ENCODE results near the gene ARID1B. TPM values are rescaled to one million over a fixed set of nuclear protein-coding genes. Genes with fewer than 3 reads are reported as not detected.

ARID1B gene
- total RNA-seq, 1 experiment from 2014 or later: 35.6 TPM

DNA sequence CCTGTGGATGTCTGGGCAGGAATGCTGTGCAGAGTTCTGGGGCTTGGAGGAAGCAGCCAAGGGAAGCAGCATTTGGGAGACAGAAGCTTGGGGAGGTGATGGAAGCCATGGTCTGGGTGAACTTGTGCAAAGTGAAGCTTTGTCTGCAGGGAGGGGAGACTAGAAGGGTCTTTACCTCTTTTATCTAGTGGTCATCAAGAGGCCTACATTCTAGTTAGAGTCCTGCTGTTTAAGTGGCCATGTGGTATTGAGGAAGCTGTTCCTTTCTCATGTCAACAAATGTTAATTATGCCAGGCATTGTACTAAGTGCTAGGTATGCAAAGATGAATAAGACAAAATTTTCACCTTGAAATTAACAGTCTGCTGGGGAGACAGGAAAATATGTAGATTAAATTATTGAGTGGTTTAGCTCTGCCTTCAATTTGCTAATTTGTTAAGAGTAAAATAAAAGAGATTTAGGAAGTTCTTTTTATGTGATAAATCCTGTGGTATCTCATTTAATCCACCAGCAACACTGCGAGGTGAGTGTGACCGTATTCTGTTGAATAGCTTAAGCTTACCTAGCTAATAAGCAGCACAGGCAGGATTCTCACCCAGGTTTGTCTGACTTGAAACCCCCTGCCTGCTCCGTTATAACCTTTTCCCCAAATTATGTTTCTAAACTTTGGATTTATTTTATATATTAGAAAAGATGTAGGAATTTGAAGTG lies 43.1 kb downstream of the ARID1B start:
- CTCF ChIA-PET: no interaction called here
- Histone ChIP-seq H3K4me3 (replicated peaks in 1 of 2; ENCODE audit: low read depth in 1 of 2, low read length in 2 of 2) (no peak overlapping the region), H2AFZ (ENCODE audit: low read depth, low read length, poor library complexity, severe bottlenecking) (no peak overlapping the region), H3K9me2 (ENCODE audit: insufficient read depth) (no peaks in the 10 kb centered on the region), H3K4me1 (ENCODE audit: control insufficient read depth in 1 of 2, insufficient read depth in 2 of 2, low read length in 2 of 2) (peaks cover 3 to 5% of the 10 kb centered on the region in 2 experiments; a peak in 1 of 4 replicates), H4K20me1 (ENCODE audit: insufficient read depth) (no peaks in the 10 kb centered on the region), H3K9me3 (ENCODE audit: control insufficient read depth in 1 of 2, insufficient read depth in 1 of 2, low read depth in 1 of 2, low read length in 2 of 2) (no peaks in the 10 kb centered on the region), H3K4me2 (ENCODE audit: low read length) (no peak overlapping the region), H3K9ac (ENCODE audit: low read length) (no peak overlapping the region), H3K36me3 (ENCODE audit: control insufficient read depth in 1 of 2, insufficient read depth in 2 of 2, low read length in 2 of 2) (no peaks in the 10 kb centered on the region), H3K27ac (ENCODE audit: low read depth, low read length) (no peak overlapping the region), H3K79me2 (ENCODE audit: insufficient read depth, low read length) (peaks cover 88% of the 10 kb centered on the region), H3K27me3 (ENCODE audit: insufficient read depth, low read length) (no peaks in the 10 kb centered on the region)
- RAD21 ChIA-PET (ENCODE audit: low non-redundant PET in 1 of 2, low total read pairs in 2 of 2, uncharacterized antibody in 2 of 2, unreplicated experiment in 2 of 2): no interaction called here
- ATAC-seq: no peak
- no peak for TF ChIP-seq POLR2A (IDR thresholded peaks at IDR 0.05; ENCODE audit: borderline replicate concordance, extremely low read depth, insufficient read depth, insufficient read length)
- TF ChIP-seq, protein P1, sequence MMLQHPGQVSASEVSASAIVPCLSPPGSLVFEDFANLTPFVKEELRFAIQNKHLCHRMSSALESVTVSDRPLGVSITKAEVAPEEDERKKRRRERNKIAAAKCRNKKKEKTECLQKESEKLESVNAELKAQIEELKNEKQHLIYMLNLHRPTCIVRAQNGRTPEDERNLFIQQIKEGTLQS (IDR thresholded peaks at IDR 0.05): no peak
- TF ChIP-seq CBX3 (IDR thresholded peaks at IDR 0.05; ENCODE audit: low read depth): no peak
- no peak for TF ChIP-seq EZH2 (IDR thresholded peaks at IDR 0.05)
- TF ChIP-seq EGR1 (IDR thresholded peaks at IDR 0.05; ENCODE audit: low read depth): no peak
- no peak for TF ChIP-seq JUND (IDR thresholded peaks at IDR 0.05)
- TF ChIP-seq ELF1 (IDR thresholded peaks at IDR 0.05; ENCODE audit: borderline replicate concordance, low read depth): no peak
- TF ChIP-seq, protein P2, sequence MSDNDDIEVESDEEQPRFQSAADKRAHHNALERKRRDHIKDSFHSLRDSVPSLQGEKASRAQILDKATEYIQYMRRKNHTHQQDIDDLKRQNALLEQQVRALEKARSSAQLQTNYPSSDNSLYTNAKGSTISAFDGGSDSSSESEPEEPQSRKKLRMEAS (IDR thresholded peaks at IDR 0.05): no peak
- intact Hi-C loops (cut with micrococcal nuclease): no loop called here
- no TSS peak for BruUV-seq (replicated peaks)
- POLR2A ChIA-PET: no interaction called here
- DNase-seq (ENCODE audit: low read depth, low spot score): no peak

DNA sequence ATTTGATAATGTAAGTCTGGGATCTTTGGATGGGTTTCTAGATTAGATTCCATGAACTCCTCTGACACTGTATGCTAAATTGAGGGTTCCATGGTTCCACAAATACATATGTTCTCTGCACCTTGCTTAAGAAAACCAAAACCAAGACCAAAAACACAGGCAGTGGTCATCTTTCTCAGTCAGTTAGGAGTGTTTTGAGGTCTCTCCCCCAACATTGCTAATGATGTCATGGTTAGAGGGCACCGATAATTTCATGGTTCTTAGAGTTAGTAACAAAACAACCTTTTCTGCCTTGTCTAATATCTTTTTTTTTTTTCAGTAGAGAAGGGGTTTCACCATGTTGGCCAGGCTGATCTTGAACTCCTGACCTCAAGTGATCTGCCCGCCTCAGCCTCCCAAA lies 44.5 kb downstream of the ARID1B start:
- Histone ChIP-seq H3K4me1 (ENCODE audit: control insufficient read depth in 1 of 2, insufficient read depth in 2 of 2, low read length in 2 of 2) (peaks cover 2 to 8% of the 10 kb centered on the region in 2 experiments; a peak in 3 of 4 replicates), H3K27me3 (ENCODE audit: insufficient read depth, low read length) (no peaks in the 10 kb centered on the region), H3K4me2 (ENCODE audit: low read length) (no peak overlapping the region), H3K9ac (ENCODE audit: low read length) (no peak overlapping the region), H3K36me3 (ENCODE audit: control insufficient read depth in 1 of 2, insufficient read depth in 2 of 2, low read length in 2 of 2) (no peaks in the 10 kb centered on the region), H3K9me2 (ENCODE audit: insufficient read depth) (no peaks in the 10 kb centered on the region), H3K9me3 (ENCODE audit: control insufficient read depth in 1 of 2, insufficient read depth in 1 of 2, low read depth in 1 of 2, low read length in 2 of 2) (no peaks in the 10 kb centered on the region), H3K4me3 (replicated peaks in 1 of 2; ENCODE audit: low read depth in 1 of 2, low read length in 2 of 2) (no peak overlapping the region), H4K20me1 (ENCODE audit: insufficient read depth) (no peaks in the 10 kb centered on the region), H3K27ac (ENCODE audit: low read depth, low read length) (no peak overlapping the region), H2AFZ (ENCODE audit: low read depth, low read length, poor library complexity, severe bottlenecking) (no peak overlapping the region), H3K79me2 (ENCODE audit: insufficient read depth, low read length) (peaks cover 86% of the 10 kb centered on the region)
- CTCF ChIA-PET: no interaction called here
- ATAC-seq (no peak), DNase-seq (ENCODE audit: low read depth, low spot score) (no peak)
- intact Hi-C loops (cut with micrococcal nuclease): no loop called here
- TF ChIP-seq FOSL1 (IDR thresholded peaks at IDR 0.05; ENCODE audit: low read depth) (no peak), ELF1 (IDR thresholded peaks at IDR 0.05; ENCODE audit: borderline replicate concordance, low read depth) (no peak), EZH2 (IDR thresholded peaks at IDR 0.05) (no peak), SIN3A (IDR thresholded peaks at IDR 0.05; ENCODE audit: low read depth) (no peak), SP1 (IDR thresholded peaks at IDR 0.05; ENCODE audit: low read depth) (no peak), EGR1 (IDR thresholded peaks at IDR 0.05; ENCODE audit: low read depth) (no peak), JUND (IDR thresholded peaks at IDR 0.05) (no peak), TCF7L2 (IDR thresholded peaks at IDR 0.05; ENCODE audit: borderline replicate concordance, extremely low read depth, insufficient read depth, insufficient read length) (no peak), SRF (IDR thresholded peaks at IDR 0.05; ENCODE audit: low read depth) (no peak), CEBPB (IDR thresholded peaks at IDR 0.05; ENCODE audit: low read depth) (no peak), ZFX (IDR thresholded peaks at IDR 0.05) (no peak), YY1 (IDR thresholded peaks at IDR 0.05; ENCODE audit: extremely low read depth, insufficient replicate concordance, low read depth, low read length) (no peak)
- TF ChIP-seq, protein P1 (IDR thresholded peaks at IDR 0.05): no peak
- TF ChIP-seq, protein P3, sequence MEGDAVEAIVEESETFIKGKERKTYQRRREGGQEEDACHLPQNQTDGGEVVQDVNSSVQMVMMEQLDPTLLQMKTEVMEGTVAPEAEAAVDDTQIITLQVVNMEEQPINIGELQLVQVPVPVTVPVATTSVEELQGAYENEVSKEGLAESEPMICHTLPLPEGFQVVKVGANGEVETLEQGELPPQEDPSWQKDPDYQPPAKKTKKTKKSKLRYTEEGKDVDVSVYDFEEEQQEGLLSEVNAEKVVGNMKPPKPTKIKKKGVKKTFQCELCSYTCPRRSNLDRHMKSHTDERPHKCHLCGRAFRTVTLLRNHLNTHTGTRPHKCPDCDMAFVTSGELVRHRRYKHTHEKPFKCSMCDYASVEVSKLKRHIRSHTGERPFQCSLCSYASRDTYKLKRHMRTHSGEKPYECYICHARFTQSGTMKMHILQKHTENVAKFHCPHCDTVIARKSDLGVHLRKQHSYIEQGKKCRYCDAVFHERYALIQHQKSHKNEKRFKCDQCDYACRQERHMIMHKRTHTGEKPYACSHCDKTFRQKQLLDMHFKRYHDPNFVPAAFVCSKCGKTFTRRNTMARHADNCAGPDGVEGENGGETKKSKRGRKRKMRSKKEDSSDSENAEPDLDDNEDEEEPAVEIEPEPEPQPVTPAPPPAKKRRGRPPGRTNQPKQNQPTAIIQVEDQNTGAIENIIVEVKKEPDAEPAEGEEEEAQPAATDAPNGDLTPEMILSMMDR (IDR thresholded peaks at IDR 0.05 in 2 of 3, conservative IDR thresholded peaks at IDR 0.05 in 1 of 3; ENCODE audit: borderline replicate concordance in 1 of 3, insufficient read depth in 1 of 3, low read depth in 2 of 3, low read length in 2 of 3): no peak
- no TSS peak for BruUV-seq (replicated peaks)
- POLR2A ChIA-PET: no interaction called here
- RAD21 ChIA-PET (ENCODE audit: low non-redundant PET in 1 of 2, low total read pairs in 2 of 2, uncharacterized antibody in 2 of 2, unreplicated experiment in 2 of 2): no interaction called here
